HepG2 (cell line): ENCODE measurements around the gene PLAGL2. TPM values are rescaled to one million over a fixed set of nuclear protein-coding genes. Genes with fewer than 3 reads are reported as not detected.

Source experiments
- AGO2 ChIP-seq: fragments of 200-400 bp; formaldehyde crosslinking; optimal IDR thresholded peaks from 2 replicates; pipeline ENCODE3; 2017; ENCODE audit warnings: mild to moderate bottlenecking, low read depth, low read length, moderate library complexity
- ELF4 ChIP-seq: sonication (generic); formaldehyde crosslinking; IDR thresholded peaks from 2 replicates; pipeline ENCODE4 v1.5.0; 2020; ENCODE audit warnings: missing genetic modification reagents, mild to moderate bottlenecking, moderate library complexity, borderline replicate concordance
- ESRRA ChIP-seq: sonication (generic); formaldehyde crosslinking; IDR thresholded peaks from 2 replicates; pipeline ENCODE4 v1.5.1; 2020; ENCODE audit warnings: mild to moderate bottlenecking, low read depth, missing genetic modification reagents
- FOXK1 ChIP-seq: sonication (generic); formaldehyde crosslinking; IDR thresholded peaks from 2 replicates; pipeline ENCODE4 v1.4.0; 2020; ENCODE audit warnings: low read depth, missing genetic modification reagents, borderline replicate concordance
- HNF1A ChIP-seq, 2 experiments: sonication (generic) in 1 of 2; formaldehyde crosslinking in 1 of 2; IDR thresholded peaks; 2 replicates each; pipeline versions ENCODE4 v1.4.0 to v1.6.1; 2016 to 2020; ENCODE audit warnings: borderline replicate concordance in 1 of 2, low read depth in 1 of 2, mild to moderate bottlenecking in 1 of 2, missing genetic modification reagents in 1 of 2
- KDM5A ChIP-seq: fragments of 200-600 bp; sonication (generic); IDR thresholded peaks from 2 replicates; pipeline ENCODE4 v1.7.0; 2018; ENCODE audit warnings: antibody characterized with exemption, mild to moderate bottlenecking, low read length, borderline replicate concordance
- KMT2B ChIP-seq: IDR thresholded peaks from 2 replicates; pipeline ENCODE4 v1.6.1; 2016; ENCODE audit warnings: missing genetic modification reagents, missing compliant biosample characterization
- ONECUT2 ChIP-seq: sonication (generic); formaldehyde crosslinking; IDR thresholded peaks from 2 replicates; pipeline ENCODE4 v1.4.0; 2020; ENCODE audit warnings: missing genetic modification reagents
- STAT5B ChIP-seq: sonication (generic); formaldehyde crosslinking; IDR thresholded peaks from 2 replicates; pipeline ENCODE4 v1.4.0; 2020; ENCODE audit warnings: missing genetic modification reagents
- YEATS4 ChIP-seq: sonication (generic); formaldehyde crosslinking; IDR thresholded peaks from 2 replicates; pipeline ENCODE4 v1.4.0; 2020; ENCODE audit warnings: missing genetic modification reagents, borderline replicate concordance
- ZNF430 ChIP-seq: sonication (generic); formaldehyde crosslinking; IDR thresholded peaks from 2 replicates; pipeline ENCODE4 v1.9.0; 2021; ENCODE audit warnings: mild to moderate bottlenecking, missing genetic modification reagents
- ZNF598 ChIP-seq: sonication (generic); formaldehyde crosslinking; IDR thresholded peaks from 2 replicates; pipeline ENCODE4 v1.5.1; 2020; ENCODE audit warnings: mild to moderate bottlenecking, missing genetic modification reagents, borderline replicate concordance
- ZNF770 ChIP-seq: sonication (generic); formaldehyde crosslinking; IDR thresholded peaks from 2 replicates; pipeline ENCODE4 v1.5.0; 2020; ENCODE audit warnings: mild to moderate bottlenecking, missing genetic modification reagents
- ZNF788 ChIP-seq: sonication (generic); formaldehyde crosslinking; IDR thresholded peaks from 2 replicates; pipeline ENCODE4 v1.5.0; 2020; ENCODE audit warnings: mild to moderate bottlenecking, missing genetic modification reagents, borderline replicate concordance
- ZNF790 ChIP-seq: sonication (generic); formaldehyde crosslinking; IDR thresholded peaks from 2 replicates; pipeline ENCODE4 v1.8.0; 2022; ENCODE audit warnings: missing genetic modification reagents, mild to moderate bottlenecking, borderline replicate concordance
- ZNF883 ChIP-seq: sonication (generic); formaldehyde crosslinking; IDR thresholded peaks from 2 replicates; pipeline ENCODE4 v1.5.1; 2020; ENCODE audit warnings: mild to moderate bottlenecking, missing genetic modification reagents; ENCODE audit errors: not compliant biosample characterization
- polyA plus RNA-seq, 8 experiments: library from polyadenylated mRNA; depleted of rRNA in 3 of 8; stranded (reverse) in 7 of 8; unstranded in 1 of 8; fragments of >200 nt; fragmentation: Illumina TruSeq in 4 of 8; extraction: Trizol in 4 of 8; gene quantifications; 2 replicates each; pipeline versions ENCODE4 v1.2.1 to v1.2.3, GENCODE V29; 2011 to 2016; ENCODE audit warnings: low read depth in 4 of 8, missing spikeins in 1 of 8, mixed read lengths in 1 of 8; ENCODE audit not compliant: insufficient read depth in 1 of 8
- total RNA-seq, 5 experiments: library from RNA; depleted of rRNA; stranded (reverse); fragments of >200 nt; fragmentation: Illumina TruSeq; extraction: Trizol; gene quantifications; 2 replicates each; pipeline ENCODE4 v1.2.3, GENCODE V29; 2016; ENCODE audit warnings: low read depth in 1 of 5
- TF ChIP-seq, protein P1 (sequence below): IDR thresholded peaks from 2 replicates; pipeline ENCODE4 v1.6.1; 2016; ENCODE audit warnings: mild to moderate bottlenecking
- TF ChIP-seq, protein P2 (sequence below): sonication (generic); formaldehyde crosslinking; IDR thresholded peaks from 2 replicates; pipeline ENCODE4 v1.5.1; 2020; ENCODE audit warnings: mild to moderate bottlenecking, missing genetic modification reagents, borderline replicate concordance
- TF ChIP-seq, protein P3 (sequence below): IDR thresholded peaks from 2 replicates; pipeline ENCODE4 v1.6.1; 2016; ENCODE audit warnings: low read depth, borderline replicate concordance

The PLAGL2 gene
- total and polyA plus RNA-seq, 2 of the 13 experiments (the other 11 are each of a cell fraction or from before 2014, with no cell fraction given) = 15.2 to 15.3 TPM

- TF ChIP-seq ZNF883 (CRISPR knock-in tag) (peak; percentile 28), ZNF790 (CRISPR knock-in tag) (peak; percentile 84; the same call in 1 of the 2 replicates), AGO2 (no peak), STAT5B (CRISPR knock-in tag) (no peak), KDM5A (no peak), ZNF598 (CRISPR knock-in tag) (0 out of 2 replicates have a peak, but pooled peaks have one; percentile 7), ONECUT2 (no peak), KMT2B (peak; percentile 3; the same call in 1 of the 2 replicates), ZNF430 (CRISPR knock-in tag) (peak; percentile 54; the same call in 1 of the 2 replicates), ESRRA (CRISPR knock-in tag) (no peak), ZNF770 (CRISPR knock-in tag) (peak; percentile 40; the same call in 1 of the 2 replicates), FOXK1 (no peak), HNF1A (IDR thresholded peaks at IDR 0.05; ENCODE audit: low read depth) (0 out of 2 replicates have a peak, but pooled peaks have one; percentile 20), HNF1A (CRISPR knock-in tag; IDR thresholded peaks at IDR 0.05; ENCODE audit: borderline replicate concordance) (no peak), ELF4 (CRISPR knock-in tag) (peak; percentile 52; the same call in 1 of the 2 replicates), ZNF788 (CRISPR knock-in tag) (no peak), YEATS4 (CRISPR knock-in tag) (no peak)
- TF ChIP-seq, protein P1, sequence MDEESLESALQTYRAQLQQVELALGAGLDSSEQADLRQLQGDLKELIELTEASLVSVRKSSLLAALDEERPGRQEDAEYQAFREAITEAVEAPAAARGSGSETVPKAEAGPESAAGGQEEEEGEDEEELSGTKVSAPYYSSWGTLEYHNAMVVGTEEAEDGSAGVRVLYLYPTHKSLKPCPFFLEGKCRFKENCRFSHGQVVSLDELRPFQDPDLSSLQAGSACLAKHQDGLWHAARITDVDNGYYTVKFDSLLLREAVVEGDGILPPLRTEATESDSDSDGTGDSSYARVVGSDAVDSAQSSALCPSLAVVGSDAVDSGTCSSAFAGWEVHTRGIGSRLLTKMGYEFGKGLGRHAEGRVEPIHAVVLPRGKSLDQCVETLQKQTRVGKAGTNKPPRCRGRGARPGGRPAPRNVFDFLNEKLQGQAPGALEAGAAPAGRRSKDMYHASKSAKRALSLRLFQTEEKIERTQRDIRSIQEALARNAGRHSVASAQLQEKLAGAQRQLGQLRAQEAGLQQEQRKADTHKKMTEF (CRISPR knock-in tag) = 0 out of 2 replicates have a peak, but pooled peaks have one; percentile 1
- TF ChIP-seq, protein P2, sequence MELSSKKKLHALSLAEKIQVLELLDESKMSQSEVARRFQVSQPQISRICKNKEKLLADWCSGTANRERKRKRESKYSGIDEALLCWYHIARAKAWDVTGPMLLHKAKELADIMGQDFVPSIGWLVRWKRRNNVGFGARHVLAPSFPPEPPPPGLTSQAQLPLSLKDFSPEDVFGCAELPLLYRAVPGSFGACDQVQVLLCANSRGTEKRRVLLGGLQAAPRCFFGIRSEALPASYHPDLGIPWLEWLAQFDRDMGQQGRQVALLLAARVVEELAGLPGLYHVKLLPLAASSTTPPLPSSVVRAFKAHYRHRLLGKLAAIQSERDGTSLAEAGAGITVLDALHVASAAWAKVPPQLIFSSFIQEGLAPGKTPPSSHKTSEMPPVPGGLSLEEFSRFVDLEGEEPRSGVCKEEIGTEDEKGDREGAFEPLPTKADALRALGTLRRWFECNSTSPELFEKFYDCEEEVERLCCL = no peak
- TF ChIP-seq, protein P3, sequence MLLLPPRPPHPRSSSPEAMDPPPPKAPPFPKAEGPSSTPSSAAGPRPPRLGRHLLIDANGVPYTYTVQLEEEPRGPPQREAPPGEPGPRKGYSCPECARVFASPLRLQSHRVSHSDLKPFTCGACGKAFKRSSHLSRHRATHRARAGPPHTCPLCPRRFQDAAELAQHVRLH (CRISPR knock-in tag) = 0 out of 2 replicates have a peak, but pooled peaks have one; percentile 4
Measured at GRCh38 chr20:32236048-32236533, 28.5 kb upstream of the PLAGL2 start (continued).
